HepG2 (cell line): ENCODE measurements around the gene WDR86. TPM values are rescaled to one million over a fixed set of nuclear protein-coding genes. Genes with fewer than 3 reads are reported as not detected.

Experiments used
- ARHGAP35 ChIP-seq: sonication (generic); formaldehyde crosslinking; IDR thresholded peaks from 2 replicates; pipeline ENCODE4 v1.9.0; 2022; ENCODE audit warnings: mild to moderate bottlenecking, inconsistent platforms, moderate library complexity, missing genetic modification reagents, borderline replicate concordance
- CBFB ChIP-seq: sonication (generic); formaldehyde crosslinking; IDR thresholded peaks from 2 replicates; pipeline ENCODE4 v1.4.0; 2020; ENCODE audit warnings: missing genetic modification reagents
- CEBPZ ChIP-seq: IDR thresholded peaks from 2 replicates; pipeline ENCODE4 v1.6.1; 2012; ENCODE audit warnings: low read length, improper control_type of control experiment
- EP300 ChIP-seq, 3 experiments: sonication (generic) in 1 of 3; formaldehyde crosslinking in 1 of 3; IDR thresholded peaks; 2 replicates each; pipeline versions ENCODE4 v1.5.1 to v1.6.1; 2011 to 2020; ENCODE audit warnings: low read depth in 2 of 3, low read length in 2 of 3, borderline replicate concordance in 1 of 3, improper control_type of control experiment in 1 of 3, mild to moderate bottlenecking in 1 of 3, missing genetic modification reagents in 1 of 3, moderate library complexity in 1 of 3
- HNF4A ChIP-seq: sonication (generic); formaldehyde crosslinking; IDR thresholded peaks from 2 replicates; pipeline ENCODE4 v1.4.0; 2020; ENCODE audit warnings: missing genetic modification reagents
- MAFF ChIP-seq: IDR thresholded peaks from 2 replicates; pipeline ENCODE4 v1.6.1; 2011; ENCODE audit warnings: low read depth, low read length, improper control_type of control experiment
- MIXL1 ChIP-seq: IDR thresholded peaks from 2 replicates; pipeline ENCODE4 v1.6.1; 2016
- MXI1 ChIP-seq: IDR thresholded peaks from 3 replicates; pipeline ENCODE4 v1.6.1; 2012; ENCODE audit warnings: low read depth, low read length, inconsistent platforms, borderline replicate concordance
- NBN ChIP-seq: fragments of 450-650 bp; conservative IDR thresholded peaks from 2 replicates; pipeline ENCODE4 v1.6.1; 2017
- PHF8 ChIP-seq: sonication (generic); formaldehyde crosslinking; IDR thresholded peaks from 2 replicates; pipeline ENCODE4 v1.5.0; 2020; ENCODE audit warnings: missing genetic modification reagents
- PRPF4 ChIP-seq: fragments of 200-400 bp; formaldehyde crosslinking; IDR thresholded peaks from 2 replicates; pipeline ENCODE4 v1.6.1; 2016; ENCODE audit warnings: low read length, low read depth; ENCODE audit not compliant: poor library complexity, severe bottlenecking
- RCOR2 ChIP-seq: IDR thresholded peaks from 2 replicates; pipeline ENCODE4 v1.6.1; 2016; ENCODE audit warnings: missing biosample characterization, missing genetic modification reagents
- RFX5 ChIP-seq: IDR thresholded peaks from 2 replicates; pipeline ENCODE4 v1.6.1; 2011; ENCODE audit warnings: low read depth, low read length, improper control_type of control experiment
- ZFP1 ChIP-seq: IDR thresholded peaks from 2 replicates; pipeline ENCODE4 v1.6.1; 2016
- ZFP82 ChIP-seq: sonication (generic); formaldehyde crosslinking; IDR thresholded peaks from 2 replicates; pipeline ENCODE4 v1.5.1; 2020; ENCODE audit warnings: mild to moderate bottlenecking, missing genetic modification reagents, borderline replicate concordance
- ZNF207 ChIP-seq: fragments of 450-650 bp; IDR thresholded peaks from 2 replicates; pipeline ENCODE4 v1.6.1; 2016; ENCODE audit warnings: antibody characterized with exemption, borderline replicate concordance
- ZNF280B ChIP-seq: sonication (generic); formaldehyde crosslinking; IDR thresholded peaks from 2 replicates; pipeline ENCODE4 v1.5.0; 2020; ENCODE audit warnings: missing genetic modification reagents, mild to moderate bottlenecking, borderline replicate concordance
- ZNF552 ChIP-seq: sonication (generic); formaldehyde crosslinking; IDR thresholded peaks from 2 replicates; pipeline ENCODE4 v1.9.0; 2022; ENCODE audit warnings: missing genetic modification reagents, mild to moderate bottlenecking, borderline replicate concordance
- ZNF615 ChIP-seq: sonication (generic); formaldehyde crosslinking; IDR thresholded peaks from 2 replicates; pipeline ENCODE4 v1.5.0; 2020; ENCODE audit warnings: mild to moderate bottlenecking, missing genetic modification reagents, borderline replicate concordance
- ZNF644 ChIP-seq: IDR thresholded peaks from 2 replicates; pipeline ENCODE4 v1.6.1; 2016; ENCODE audit warnings: low read depth
- ZNF703 ChIP-seq: sonication (generic); formaldehyde crosslinking; IDR thresholded peaks from 2 replicates; pipeline ENCODE4 v1.5.1; 2020; ENCODE audit warnings: missing genetic modification reagents, mild to moderate bottlenecking, moderate library complexity, borderline replicate concordance
- polyA plus RNA-seq, 8 experiments: library from polyadenylated mRNA; depleted of rRNA in 3 of 8; stranded (reverse) in 7 of 8; unstranded in 1 of 8; fragments of >200 nt; fragmentation: Illumina TruSeq in 4 of 8; extraction: Trizol in 4 of 8; gene quantifications; 2 replicates each; pipeline versions ENCODE4 v1.2.1 to v1.2.3, GENCODE V29; 2011 to 2016; ENCODE audit warnings: low read depth in 4 of 8, missing spikeins in 1 of 8, mixed read lengths in 1 of 8; ENCODE audit not compliant: insufficient read depth in 1 of 8
- total RNA-seq, 5 experiments: library from RNA; depleted of rRNA; stranded (reverse); fragments of >200 nt; fragmentation: Illumina TruSeq; extraction: Trizol; gene quantifications; 2 replicates each; pipeline ENCODE4 v1.2.3, GENCODE V29; 2016; ENCODE audit warnings: low read depth in 1 of 5
- TF ChIP-seq, protein P1 (sequence below): fragments of 450-650 bp; IDR thresholded peaks from 2 replicates; pipeline ENCODE4 v1.6.1; 2016
- TF ChIP-seq, protein P2 (sequence below): IDR thresholded peaks from 2 replicates; pipeline ENCODE4 v1.6.1; 2016; ENCODE audit warnings: low read depth

WDR86 gene
- total and polyA plus RNA-seq, 2 of the 13 experiments (the other 11 are each of a cell fraction or from before 2014, with no cell fraction given): 0.11 to 2.9 TPM

DNA sequence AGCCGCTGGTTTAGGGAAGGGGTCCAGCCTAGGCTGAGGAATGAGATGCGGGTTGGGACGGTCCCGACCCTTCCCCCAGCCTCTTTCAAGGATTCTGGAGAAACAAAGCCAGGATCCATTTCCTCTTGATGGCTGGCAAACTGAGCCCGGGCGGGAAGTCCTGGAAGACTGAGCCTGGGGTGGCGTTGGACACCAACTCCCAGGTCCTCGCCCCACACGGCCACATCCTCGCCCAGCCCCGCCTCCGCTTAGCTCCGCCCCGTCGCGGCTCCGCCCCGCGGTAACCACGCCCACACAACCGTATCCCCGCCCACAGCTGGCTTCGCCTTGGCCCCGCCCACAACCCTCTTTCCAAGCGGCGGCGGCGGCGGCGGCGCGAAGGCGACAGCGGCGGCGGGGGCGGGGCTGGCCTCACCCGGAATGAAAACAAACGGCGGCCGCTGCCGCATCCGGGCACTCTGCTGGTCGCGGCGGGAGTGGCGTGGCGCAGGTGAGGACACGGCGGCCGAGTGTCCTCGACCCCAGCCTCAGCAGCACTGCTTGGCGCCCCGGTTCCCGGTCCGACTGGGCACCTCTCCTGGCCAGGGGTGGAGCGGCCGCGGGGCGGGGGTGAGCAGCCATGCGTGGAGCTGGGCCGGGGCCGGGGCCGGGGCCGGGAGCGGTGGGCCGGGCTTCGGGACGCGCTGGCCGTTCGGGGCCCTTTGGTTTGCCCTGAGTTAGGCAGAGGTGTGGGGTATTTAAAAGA lies 68.3 kb downstream of the WDR86 start, which contains the start of gene NUB1 (continued):
- TF ChIP-seq CEBPZ (no peak), RFX5 (no peak), PHF8 (CRISPR knock-in tag) (peak; percentile 88), ZNF703 (CRISPR knock-in tag) (no peak), HNF4A (CRISPR knock-in tag) (no peak), ZNF280B (0 out of 2 replicates have a peak, but pooled peaks have one; percentile 8), ZNF552 (CRISPR knock-in tag) (peak; percentile 67; the same call in 1 of the 2 replicates), CBFB (CRISPR knock-in tag) (0 out of 2 replicates have a peak, but pooled peaks have one; percentile 46), EP300 (IDR thresholded peaks at IDR 0.05; ENCODE audit: low read depth in 2 of 2, low read length in 2 of 2) (0 out of 4 replicates have a peak, but pooled peaks of 1 of the 2 experiments have one; percentile 32), EP300 (CRISPR knock-in tag; IDR thresholded peaks at IDR 0.05; ENCODE audit: borderline replicate concordance) (no peak), PRPF4 (no peak), MXI1 (peak; percentile 88; the same call in 1 of the 3 replicates), ZNF207 (no peak), ZFP1 (CRISPR knock-in tag) (no peak), MIXL1 (CRISPR knock-in tag) (no peak), NBN (no peak), ZNF644 (no peak), ZNF615 (no peak), ARHGAP35 (peak; percentile 66; the same call in 1 of the 2 replicates), RCOR2 (no peak), ZFP82 (CRISPR knock-in tag) (no peak), MAFF (no peak)
- TF ChIP-seq, protein P1, sequence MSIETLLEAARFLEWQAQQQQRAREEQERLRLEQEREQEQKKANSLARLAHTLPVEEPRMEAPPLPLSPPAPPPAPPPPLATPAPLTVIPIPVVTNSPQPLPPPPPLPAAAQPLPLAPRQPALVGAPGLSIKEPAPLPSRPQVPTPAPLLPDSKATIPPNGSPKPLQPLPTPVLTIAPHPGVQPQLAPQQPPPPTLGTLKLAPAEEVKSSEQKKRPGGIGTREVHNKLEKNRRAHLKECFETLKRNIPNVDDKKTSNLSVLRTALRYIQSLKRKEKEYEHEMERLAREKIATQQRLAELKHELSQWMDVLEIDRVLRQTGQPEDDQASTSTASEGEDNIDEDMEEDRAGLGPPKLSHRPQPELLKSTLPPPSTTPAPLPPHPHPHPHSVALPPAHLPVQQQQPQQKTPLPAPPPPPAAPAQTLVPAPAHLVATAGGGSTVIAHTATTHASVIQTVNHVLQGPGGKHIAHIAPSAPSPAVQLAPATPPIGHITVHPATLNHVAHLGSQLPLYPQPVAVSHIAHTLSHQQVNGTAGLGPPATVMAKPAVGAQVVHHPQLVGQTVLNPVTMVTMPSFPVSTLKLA: no peak
- TF ChIP-seq, protein P2, sequence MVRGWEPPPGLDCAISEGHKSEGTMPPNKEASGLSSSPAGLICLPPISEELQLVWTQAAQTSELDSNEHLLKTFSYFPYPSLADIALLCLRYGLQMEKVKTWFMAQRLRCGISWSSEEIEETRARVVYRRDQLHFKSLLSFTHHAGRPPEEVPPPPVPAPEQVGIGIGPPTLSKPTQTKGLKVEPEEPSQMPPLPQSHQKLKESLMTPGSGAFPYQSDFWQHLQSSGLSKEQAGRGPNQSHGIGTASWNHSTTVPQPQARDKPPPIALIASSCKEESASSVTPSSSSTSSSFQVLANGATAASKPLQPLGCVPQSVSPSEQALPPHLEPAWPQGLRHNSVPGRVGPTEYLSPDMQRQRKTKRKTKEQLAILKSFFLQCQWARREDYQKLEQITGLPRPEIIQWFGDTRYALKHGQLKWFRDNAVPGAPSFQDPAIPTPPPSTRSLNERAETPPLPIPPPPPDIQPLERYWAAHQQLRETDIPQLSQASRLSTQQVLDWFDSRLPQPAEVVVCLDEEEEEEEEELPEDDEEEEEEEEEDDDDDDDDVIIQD: no peak
